GM12864 (cell line): Measurements from ENCODE around the gene SLC39A5.

Source experiments
- DNase-seq: peaks from one replicate; pipeline ENCODE4 v3.0.0-alpha.2; 2011; ENCODE audit warnings: low read depth
- H3K4me3 ChIP-seq: 2 replicates; pipeline ENCODE4 v1.5.1; 2011; ENCODE audit warnings: mild to moderate bottlenecking, low read depth, low read length, control low read depth
- TF ChIP-seq, protein P1 (sequence below): IDR thresholded peaks from 2 replicates; pipeline ENCODE4 v1.5.1; 2011; ENCODE audit warnings: low read depth, mild to moderate bottlenecking, moderate library complexity, low read length, control low read depth, inconsistent platforms; ENCODE audit errors: missing control alignments

Gene SLC39A5

GRCh38 chr12:56216461-56216860 is 13.4 kb upstream of the SLC39A5 start:
- TF ChIP-seq, protein P1, sequence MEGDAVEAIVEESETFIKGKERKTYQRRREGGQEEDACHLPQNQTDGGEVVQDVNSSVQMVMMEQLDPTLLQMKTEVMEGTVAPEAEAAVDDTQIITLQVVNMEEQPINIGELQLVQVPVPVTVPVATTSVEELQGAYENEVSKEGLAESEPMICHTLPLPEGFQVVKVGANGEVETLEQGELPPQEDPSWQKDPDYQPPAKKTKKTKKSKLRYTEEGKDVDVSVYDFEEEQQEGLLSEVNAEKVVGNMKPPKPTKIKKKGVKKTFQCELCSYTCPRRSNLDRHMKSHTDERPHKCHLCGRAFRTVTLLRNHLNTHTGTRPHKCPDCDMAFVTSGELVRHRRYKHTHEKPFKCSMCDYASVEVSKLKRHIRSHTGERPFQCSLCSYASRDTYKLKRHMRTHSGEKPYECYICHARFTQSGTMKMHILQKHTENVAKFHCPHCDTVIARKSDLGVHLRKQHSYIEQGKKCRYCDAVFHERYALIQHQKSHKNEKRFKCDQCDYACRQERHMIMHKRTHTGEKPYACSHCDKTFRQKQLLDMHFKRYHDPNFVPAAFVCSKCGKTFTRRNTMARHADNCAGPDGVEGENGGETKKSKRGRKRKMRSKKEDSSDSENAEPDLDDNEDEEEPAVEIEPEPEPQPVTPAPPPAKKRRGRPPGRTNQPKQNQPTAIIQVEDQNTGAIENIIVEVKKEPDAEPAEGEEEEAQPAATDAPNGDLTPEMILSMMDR, result no peak
- H3K4me3 ChIP-seq, result no peak overlapping the region
- DNase-seq, result no peak

GRCh38 chr12:56219840-56220239 is 10.0 kb upstream of the SLC39A5 start:
- DNase-seq, result no peak
- TF ChIP-seq, protein P1, result no peak
- H3K4me3 ChIP-seq, result peak overlapping the region; percentile 95; the same call in 1 of the 2 replicates

GRCh38 chr12:56220611-56221231 is 9.1 kb upstream of the SLC39A5 start:
- peak; percentile 27 for DNase-seq
- peak overlapping the region; percentile 95 for H3K4me3 ChIP-seq
- TF ChIP-seq, protein P1, result no peak

DNA sequence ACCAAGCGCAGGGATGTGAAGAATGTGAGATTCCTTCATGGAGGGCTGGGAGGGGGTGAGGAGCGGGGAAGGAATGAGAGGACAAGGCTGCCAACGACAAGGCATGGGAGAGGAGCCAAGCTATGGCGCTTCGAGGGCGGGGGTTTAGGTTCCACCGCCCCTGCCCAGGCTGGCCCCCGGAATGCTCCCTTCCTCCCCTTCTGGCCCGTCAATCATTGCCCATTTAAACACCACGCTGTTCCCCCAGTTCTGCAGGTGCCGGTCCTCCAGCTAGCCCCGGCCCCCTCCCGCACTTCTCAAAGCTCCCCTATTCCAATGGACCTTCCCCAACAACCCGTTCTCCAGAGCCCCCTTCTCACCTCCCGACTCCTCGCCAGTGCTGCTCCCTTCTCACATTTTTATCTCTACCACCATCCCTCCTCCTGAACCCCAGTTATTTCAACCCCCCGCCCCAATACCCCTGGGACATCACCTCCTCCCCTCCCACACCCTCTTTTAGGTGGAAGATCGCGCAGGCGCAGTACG is 8.6 kb upstream of the SLC39A5 start:
- H3K4me3 ChIP-seq, result peak overlapping the region; percentile 95
- no peak for DNase-seq
- TF ChIP-seq, protein P1, result no peak

DNA sequence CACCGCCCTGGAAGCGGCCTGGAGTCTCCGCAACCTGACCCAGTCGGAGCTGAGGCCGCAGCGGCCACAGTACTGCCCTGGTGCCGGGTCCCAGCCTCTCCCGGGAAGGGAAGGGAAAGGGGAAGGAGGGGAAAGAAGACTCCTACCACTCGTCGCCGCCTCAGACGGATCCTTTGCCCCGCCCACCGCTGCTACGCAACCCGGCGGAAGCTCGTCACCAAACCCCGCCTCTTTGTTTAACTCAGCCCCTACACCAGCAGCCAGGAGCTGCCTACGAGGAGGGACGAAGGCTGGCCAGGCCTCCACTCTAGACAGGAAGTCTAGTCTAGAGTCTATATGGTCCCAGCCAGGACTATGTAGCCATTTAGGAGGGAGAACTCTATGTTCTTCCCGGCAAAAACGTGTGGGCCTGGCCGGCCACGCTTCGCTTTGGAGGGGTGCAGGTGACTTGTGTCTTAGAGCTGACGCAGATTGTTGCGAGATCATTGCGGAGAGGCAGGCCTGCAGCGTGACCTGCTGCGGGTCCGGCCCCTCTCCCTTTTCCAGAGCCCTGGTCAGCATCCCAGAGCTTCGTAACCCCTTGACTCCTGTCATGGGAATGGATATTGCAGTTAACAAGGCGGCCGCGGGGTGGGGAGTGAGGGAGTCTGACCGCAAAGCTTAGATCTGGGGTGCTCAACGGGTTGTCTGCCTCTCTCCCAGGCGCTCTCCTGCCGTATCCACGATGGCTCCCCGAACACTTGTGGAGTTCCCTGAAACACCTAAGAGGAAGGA is 7.9 kb upstream of the SLC39A5 start, which contains the start of gene RNF41:
Gene RNF41, minus strand, starts transcription at position 166 of the 774 bp plus-strand sequence. CDS start 7,875 bp downstream, outside the sequence.
- peak; percentile 87 for DNase-seq
- TF ChIP-seq, protein P1, result peak; percentile 11
- peak within 1 kb of the TSS; percentile 95 for H3K4me3 ChIP-seq

GRCh38 chr12:56222531-56222895 is 7.3 kb upstream of the SLC39A5 start:
- DNase-seq, result no peak
- peak overlapping the region; percentile 95 for H3K4me3 ChIP-seq
- TF ChIP-seq, protein P1, result no peak
